HepG2 (cell line): ENCODE measurements around the gene BCDIN3D. TPM values are rescaled to one million over a fixed set of nuclear protein-coding genes. Genes with fewer than 3 reads are reported as not detected.

ENCODE experiments used
- ATAC-seq: fragments of 200-7000 bp; cut with Tn5 transposase; 3 replicates; pipeline ENCODE4 v1.9.1; 2020; ENCODE audit warnings: mild to moderate bottlenecking, moderate library complexity
- BruUV-seq: library from RNA; stranded (reverse); fragments of 400-500 nt; replicated peaks from 2 replicates; lab custom pipeline; 2021; lab: Mats Ljungman, UMichigan
- CTCF ChIA-PET: fragments of 300-600 bp; formaldehyde crosslinking; extraction: SDS; loops from one replicate; lab custom pipeline; 2021; ENCODE audit warnings: low total read pairs, inconsistent platforms, low intra/inter-chr PET ratio; lab: Yijun Ruan, JAX
- POLR2A ChIA-PET: fragments of 350-600 bp; sonication (Branson Sonifier 250); formaldehyde crosslinking; loops from one replicate; lab custom pipeline; 2020; ENCODE audit warnings: antibody characterized with exemption, inconsistent platforms; lab: Yijun Ruan, JAX
- DNase-seq: peaks from one replicate; pipeline ENCODE4 v3.0.0-alpha.2; 2015; ENCODE audit warnings: low spot score
- FAIRE-seq: peaks from 3 replicates; lab custom pipeline; 2011; peaks lifted over from hg19 to GRCh38; lab: Jason Lieb, UNC
- H2AFZ ChIP-seq: one replicate; pipeline ENCODE4 v1.6.1; 2011; ENCODE audit warnings: low read length, inconsistent platforms
- H3K27ac ChIP-seq: fragments of 300-600 bp; 3 replicates; pipeline ENCODE4 v1.8.0; 2011; ENCODE audit warnings: mixed run types, mild to moderate bottlenecking, mixed read lengths, low read length, inconsistent platforms; ENCODE audit not compliant: insufficient read depth; ENCODE audit errors: extremely low read length
- H3K27me3 ChIP-seq, 2 experiments: fragments of 200-600 bp in 1 of 2; 2 replicates in 1 of 2; 3 replicates in 1 of 2; pipeline versions ENCODE4 v1.6.0 to v1.8.0; 2011; ENCODE audit warnings: low read length in 2 of 2, mild to moderate bottlenecking in 2 of 2, moderate library complexity in 2 of 2, inconsistent platforms in 1 of 2; ENCODE audit not compliant: insufficient read depth in 2 of 2, control insufficient read depth in 1 of 2
- H3K36me3 ChIP-seq, 2 experiments: fragments of 200-600 bp in 1 of 2; replicated peaks in 1 of 2; 2 replicates in 1 of 2; 3 replicates in 1 of 2; pipeline versions ENCODE4 v1.5.1 to v1.8.0; 2011; ENCODE audit warnings: low read length in 2 of 2, inconsistent platforms in 1 of 2; ENCODE audit not compliant: insufficient read depth in 2 of 2, control insufficient read depth in 1 of 2
- H3K4me1 ChIP-seq: 2 replicates; pipeline ENCODE4 v1.5.1; 2012; ENCODE audit warnings: low read length, inconsistent platforms; ENCODE audit not compliant: insufficient read depth
- H3K4me2 ChIP-seq: 2 replicates; pipeline ENCODE4 v1.6.0; 2011; ENCODE audit warnings: low read depth, low read length, inconsistent platforms
- H3K4me3 ChIP-seq, 3 experiments: fragments of 200-600 bp in 1 of 3; sonication (generic), shearing (Covaris generic) in 1 of 3; replicated peaks in 1 of 3; 2 replicates each; pipeline ENCODE4 v1.5.1; 2011 to 2016; ENCODE audit warnings: low read length in 3 of 3, inconsistent platforms in 2 of 3, low read depth in 2 of 3, mild to moderate bottlenecking in 2 of 3, control low read depth in 1 of 3, mixed read lengths in 1 of 3; ENCODE audit not compliant: insufficient read depth in 1 of 3
- H3K79me2 ChIP-seq: one replicate; pipeline ENCODE4 v1.6.1; 2011; ENCODE audit warnings: low read length, inconsistent platforms; ENCODE audit not compliant: insufficient read depth
- H3K9ac ChIP-seq: 2 replicates; pipeline ENCODE4 v1.6.0; 2011; ENCODE audit warnings: mild to moderate bottlenecking, low read depth, low read length, inconsistent platforms; ENCODE audit not compliant: insufficient read depth
- H3K9me3 ChIP-seq: 2 replicates; pipeline ENCODE4 v1.5.1; 2012; ENCODE audit warnings: mild to moderate bottlenecking, low read length
- H4K20me1 ChIP-seq: 2 replicates; pipeline ENCODE4 v1.6.0; 2011; ENCODE audit warnings: inconsistent platforms, mild to moderate bottlenecking, low read length, moderate library complexity; ENCODE audit not compliant: insufficient read depth
- BRD4 ChIP-seq: sonication (generic); formaldehyde crosslinking; IDR thresholded peaks from 2 replicates; pipeline ENCODE4 v1.4.0; 2020; ENCODE audit warnings: missing genetic modification reagents
- CREM ChIP-seq, 2 experiments: sonication (generic) in 1 of 2; formaldehyde crosslinking in 1 of 2; IDR thresholded peaks; 2 replicates each; pipeline versions ENCODE4 v1.4.0 to v1.6.1; 2016 to 2020; ENCODE audit warnings: antibody characterized with exemption in 1 of 2, mild to moderate bottlenecking in 1 of 2, missing genetic modification reagents in 1 of 2
- EP300 ChIP-seq, 3 experiments: sonication (generic) in 1 of 3; formaldehyde crosslinking in 1 of 3; IDR thresholded peaks; 2 replicates each; pipeline versions ENCODE4 v1.5.1 to v1.6.1; 2011 to 2020; ENCODE audit warnings: low read depth in 2 of 3, low read length in 2 of 3, borderline replicate concordance in 1 of 3, improper control_type of control experiment in 1 of 3, mild to moderate bottlenecking in 1 of 3, missing genetic modification reagents in 1 of 3, moderate library complexity in 1 of 3
- HNRNPL ChIP-seq: fragments of 200-400 bp; formaldehyde crosslinking; IDR thresholded peaks from 2 replicates; pipeline ENCODE4 v1.6.1; 2017; ENCODE audit warnings: mild to moderate bottlenecking, low read depth, low read length
- IRX3 ChIP-seq: sonication (generic); formaldehyde crosslinking; IDR thresholded peaks from 2 replicates; pipeline ENCODE4 v1.8.1; 2023; ENCODE audit warnings: mild to moderate bottlenecking, low read depth, missing genetic modification reagents, borderline replicate concordance
- MZF1 ChIP-seq: sonication (generic); formaldehyde crosslinking; IDR thresholded peaks from 2 replicates; pipeline ENCODE4 v1.8.1; 2023; ENCODE audit warnings: mild to moderate bottlenecking, missing genetic modification reagents, borderline replicate concordance
- NCOA1 ChIP-seq: sonication (generic); formaldehyde crosslinking; IDR thresholded peaks from 2 replicates; pipeline ENCODE4 v1.9.0; 2021; ENCODE audit warnings: missing genetic modification reagents
- NR2F6 ChIP-seq, 2 experiments: IDR thresholded peaks; 2 replicates each; pipeline ENCODE4 v1.6.1; 2016; ENCODE audit warnings: antibody characterized with exemption in 1 of 2, mild to moderate bottlenecking in 1 of 2
- PTBP1 ChIP-seq: fragments of 200-400 bp; formaldehyde crosslinking; IDR thresholded peaks from 2 replicates; pipeline ENCODE4 v1.6.1; 2018; ENCODE audit warnings: low read length, low read depth; ENCODE audit not compliant: poor library complexity, severe bottlenecking
- RARA ChIP-seq: IDR thresholded peaks from 2 replicates; pipeline ENCODE4 v1.6.1; 2016; ENCODE audit warnings: missing genetic modification reagents, missing compliant biosample characterization
- SAFB2 ChIP-seq: sonication (generic); formaldehyde crosslinking; IDR thresholded peaks from 2 replicates; pipeline ENCODE4 v1.5.1; 2020; ENCODE audit warnings: missing genetic modification reagents, low read depth, mild to moderate bottlenecking, borderline replicate concordance
- SKIL ChIP-seq: sonication (generic); formaldehyde crosslinking; IDR thresholded peaks from 2 replicates; pipeline ENCODE4 v1.8.0; 2022; ENCODE audit warnings: missing genetic modification reagents, mild to moderate bottlenecking, moderate library complexity, borderline replicate concordance
- SPEN ChIP-seq: sonication (generic); formaldehyde crosslinking; IDR thresholded peaks from 2 replicates; pipeline ENCODE4 v1.5.1; 2020; ENCODE audit warnings: low read depth, mild to moderate bottlenecking, missing genetic modification reagents
- TCF7 ChIP-seq: sonication (generic); IDR thresholded peaks from 2 replicates; pipeline ENCODE4 v1.6.1; 2016; ENCODE audit warnings: antibody characterized with exemption, low read depth
- TOPORS ChIP-seq: sonication (generic); formaldehyde crosslinking; IDR thresholded peaks from 2 replicates; pipeline ENCODE4 v1.8.0; 2023; ENCODE audit warnings: mild to moderate bottlenecking, missing genetic modification reagents
- ZFX ChIP-seq: sonication (generic); formaldehyde crosslinking; IDR thresholded peaks from 2 replicates; pipeline ENCODE4 v1.4.0; 2020; ENCODE audit warnings: mild to moderate bottlenecking, low read depth, missing genetic modification reagents, moderate library complexity
- ZNF615 ChIP-seq: sonication (generic); formaldehyde crosslinking; IDR thresholded peaks from 2 replicates; pipeline ENCODE4 v1.5.0; 2020; ENCODE audit warnings: mild to moderate bottlenecking, missing genetic modification reagents, borderline replicate concordance
- ZNF710 ChIP-seq: sonication (generic); formaldehyde crosslinking; IDR thresholded peaks from 2 replicates; pipeline ENCODE4 v1.5.0; 2020; ENCODE audit warnings: mild to moderate bottlenecking, missing genetic modification reagents, borderline replicate concordance
- ZNF850 ChIP-seq: sonication (generic); formaldehyde crosslinking; conservative IDR thresholded peaks from 2 replicates; pipeline ENCODE4 v1.9.0; 2021; ENCODE audit warnings: mild to moderate bottlenecking, missing genetic modification reagents
- WGBS: methylation state at CpG from one replicate; pipeline ENCODE4 v1.1.6; 2017; ENCODE audit warnings: low lambda C conversion rate; 5-methylcytosine and 5-hydroxymethylcytosine counted together
- in situ Hi-C: cut with HindIII; loops from 2 replicates; pipeline ENCODE4 v1.10.0; 2017; ENCODE audit warnings: low pct_unique_long_range_greater_than_20kb; ENCODE audit not compliant: extremely low pct_ligation_motif_present
- intact Hi-C: fragments of 100-400 bp; cut with micrococcal nuclease; formaldehyde crosslinking; loops from one replicate; pipeline ENCODE4 v1.10.0; 2022; ENCODE audit not compliant: unreplicated experiment
- polyA plus RNA-seq, 8 experiments: library from polyadenylated mRNA; depleted of rRNA in 3 of 8; stranded (reverse) in 7 of 8; unstranded in 1 of 8; fragments of >200 nt; fragmentation: Illumina TruSeq in 4 of 8; extraction: Trizol in 4 of 8; gene quantifications; 2 replicates each; pipeline versions ENCODE4 v1.2.1 to v1.2.3, GENCODE V29; 2011 to 2016; ENCODE audit warnings: low read depth in 4 of 8, missing spikeins in 1 of 8, mixed read lengths in 1 of 8; ENCODE audit not compliant: insufficient read depth in 1 of 8
- total RNA-seq, 5 experiments: library from RNA; depleted of rRNA; stranded (reverse); fragments of >200 nt; fragmentation: Illumina TruSeq; extraction: Trizol; gene quantifications; 2 replicates each; pipeline ENCODE4 v1.2.3, GENCODE V29; 2016; ENCODE audit warnings: low read depth in 1 of 5

BCDIN3D gene
- total and polyA plus RNA-seq, 2 of the 13 experiments (the other 11 are each of a cell fraction or from before 2014, with no cell fraction given) = 2.2 to 2.5 TPM

GRCh38 chr12:49887536-49888401, 44.9 kb upstream of the BCDIN3D start:
- CTCF ChIA-PET = no interaction called here
- DNase-seq = peak; percentile 55
- TF ChIP-seq NR2F6 (IDR thresholded peaks at IDR 0.05) (peak; percentile 29; the same call in 1 of the 2 replicates), NR2F6 (CRISPR knock-in tag; IDR thresholded peaks at IDR 0.05) (no peak), CREM (IDR thresholded peaks at IDR 0.05) (peak; percentile 35; the same call in 1 of the 2 replicates), CREM (CRISPR knock-in tag; IDR thresholded peaks at IDR 0.05) (no peak), HNRNPL (0 out of 2 replicates have a peak, but pooled peaks have one; percentile 16), SPEN (no peak), TOPORS (CRISPR knock-in tag) (no peak), NCOA1 (CRISPR knock-in tag) (no peak), SKIL (CRISPR knock-in tag) (0 out of 2 replicates have a peak, but pooled peaks have one; percentile 18), ZFX (CRISPR knock-in tag) (no peak), EP300 (IDR thresholded peaks at IDR 0.05; ENCODE audit: low read depth in 2 of 2, low read length in 2 of 2) (peak in 1 of 2 experiments; percentile 53; a peak in 2 of 4 replicates), EP300 (CRISPR knock-in tag; IDR thresholded peaks at IDR 0.05; ENCODE audit: borderline replicate concordance) (peak; percentile 47; the same call in 1 of the 2 replicates), BRD4 (no peak), PTBP1 (no peak), ZNF615 (CRISPR knock-in tag) (no peak), MZF1 (CRISPR knock-in tag) (no peak), ZNF850 (no peak), RARA (CRISPR knock-in tag) (peak; percentile 43), SAFB2 (CRISPR knock-in tag) (no peak), IRX3 (CRISPR knock-in tag) (no peak), TCF7 (peak; percentile 83), ZNF710 (CRISPR knock-in tag) (no peak)

More at GRCh38 chr12:49887536-49888401, 44.9 kb upstream of the BCDIN3D start:
- Histone ChIP-seq H3K79me2 (no peaks in the 10 kb centered on the region), H4K20me1 (no peaks in the 10 kb centered on the region), H3K9ac (no peak overlapping the region), H3K4me2 (peak overlapping the region; percentile 67), H3K4me1 (peaks cover 50% of the 10 kb centered on the region), H2AFZ (no peak overlapping the region), H3K27me3 (peaks cover 8 to 76% of the 10 kb centered on the region in 2 experiments; a peak in 4 of 5 replicates), H3K4me3 (peak overlapping the region in 1 of 3 experiments; percentile 16; a peak in 1 of 6 replicates), H3K27ac (no peak overlapping the region), H3K36me3 (no peaks in the 10 kb centered on the region), H3K9me3 (no peaks in the 10 kb centered on the region)
- WGBS = 7% methylated on average over 3 of the region's 15 CpGs
- FAIRE-seq = no peak
- in situ Hi-C loops (no loop called here), intact Hi-C loops (no loop called here)
- no TSS peak for BruUV-seq
- POLR2A ChIA-PET = interaction anchor here (1.0 kb wide), 1 partner anchor 20 kb away, joined by 3 read pairs; no protein-coding TSS in a partner anchor
- peak; percentile 38 for ATAC-seq
